WTC11 (cell line): ENCODE data around the gene SYNPO. TPM values are rescaled to one million over a fixed set of nuclear protein-coding genes. Genes with fewer than 3 reads are reported as not detected.
A peak's percentile ranks its signal among the peaks of the same experiment; 100 is the strongest.

ENCODE experiments used
- ATAC-seq: fragments of 200-7000 bp; cut with Tn5 transposase; 2 replicates; pipeline ENCODE4 v1.10.0; 2021; ENCODE audit warnings: mild to moderate bottlenecking, moderate library complexity
- Bru-seq: library from RNA; stranded (reverse); fragments of 400-500 nt; gene quantifications from one replicate; lab custom pipeline; 2021; lab: Mats Ljungman, UMichigan
- CTCF ChIA-PET: fragments of 300-600 bp; sonication (Branson Sonifier 250); formaldehyde crosslinking; loops from one replicate; lab custom pipeline; 2021; ENCODE audit warnings: antibody characterized with exemption; lab: Charles Lee
- POLR2A ChIA-PET: fragments of 350-600 bp; sonication (Branson Sonifier 250); formaldehyde crosslinking; loops from one replicate; lab custom pipeline; 2021; ENCODE audit warnings: antibody characterized with exemption; lab: Charles Lee
- DNase-seq: peaks from one replicate; pipeline ENCODE4 v3.0.0; 2021; ENCODE audit warnings: low spot score
- H3K27ac Mint-ChIP-seq: 2 replicates; pipeline ENCODE4 v1.8.0; 2021; ENCODE audit warnings: mixed read lengths
- H3K27me3 Mint-ChIP-seq: 2 replicates; pipeline ENCODE4 v1.8.0; 2021; ENCODE audit warnings: low read depth, mild to moderate bottlenecking, moderate library complexity, mixed read lengths
- H3K36me3 Mint-ChIP-seq: 2 replicates; pipeline ENCODE4 v1.8.0; 2021; ENCODE audit warnings: mixed read lengths
- H3K4me1 Mint-ChIP-seq: 2 replicates; pipeline ENCODE4 v1.8.0; 2022; ENCODE audit warnings: mixed read lengths
- H3K4me3 Mint-ChIP-seq: 2 replicates; pipeline ENCODE4 v1.8.0; 2021; ENCODE audit warnings: mild to moderate bottlenecking, moderate library complexity, mixed read lengths
- H3K9me3 Mint-ChIP-seq: 2 replicates; pipeline ENCODE4 v1.8.0; 2021; ENCODE audit warnings: mixed read lengths
- CREM ChIP-seq: sonication (generic); formaldehyde crosslinking; IDR thresholded peaks from 2 replicates; pipeline ENCODE4 v1.8.1; 2022; ENCODE audit warnings: mild to moderate bottlenecking, missing genetic modification reagents, moderate library complexity
- FOXP1 ChIP-seq: sonication (generic); formaldehyde crosslinking; IDR thresholded peaks from 2 replicates; pipeline ENCODE4 v1.8.0; 2022; ENCODE audit warnings: missing genetic modification reagents, mild to moderate bottlenecking, moderate library complexity, borderline replicate concordance
- GRHL2 ChIP-seq: fragments of 250-450 bp; sonication (Bioruptor Pico); IDR thresholded peaks from 2 replicates; pipeline ENCODE4 v1.8.0; 2022; ENCODE audit warnings: mild to moderate bottlenecking, moderate library complexity; ENCODE audit not compliant: insufficient replicate concordance, severe bottlenecking
- JAZF1 ChIP-seq: fragments of 250-450 bp; sonication (Bioruptor Pico); IDR thresholded peaks from 2 replicates; pipeline ENCODE4 v1.9.0; 2021; ENCODE audit warnings: moderate library complexity, mild to moderate bottlenecking, inconsistent platforms
- KAT7 ChIP-seq: sonication (generic); formaldehyde crosslinking; IDR thresholded peaks from 2 replicates; pipeline ENCODE4 v1.8.1; 2023; ENCODE audit warnings: missing genetic modification reagents, mild to moderate bottlenecking, borderline replicate concordance
- MXD4 ChIP-seq: fragments of 250-450 bp; sonication (Bioruptor Pico); IDR thresholded peaks from 2 replicates; pipeline ENCODE4 v1.8.0; 2021; ENCODE audit warnings: mild to moderate bottlenecking, moderate library complexity, borderline replicate concordance
- MYBL2 ChIP-seq: sonication (generic); formaldehyde crosslinking; IDR thresholded peaks from 2 replicates; pipeline ENCODE4 v1.8.1; 2023; ENCODE audit warnings: mild to moderate bottlenecking, moderate library complexity, missing genetic modification reagents
- NR3C1 ChIP-seq: sonication (generic); formaldehyde crosslinking; conservative IDR thresholded peaks from 2 replicates; pipeline ENCODE4 v1.8.1; 2023; ENCODE audit warnings: low read depth, mild to moderate bottlenecking, missing genetic modification reagents
- ZNF121 ChIP-seq: sonication (generic); formaldehyde crosslinking; IDR thresholded peaks from 2 replicates; pipeline ENCODE4 v1.8.0; 2023; ENCODE audit warnings: missing genetic modification reagents
- ZNF263 ChIP-seq: sonication (generic); formaldehyde crosslinking; IDR thresholded peaks from 2 replicates; pipeline ENCODE4 v1.8.1; 2022; ENCODE audit warnings: low read depth, mild to moderate bottlenecking, moderate library complexity, missing genetic modification reagents
- ZNF671 ChIP-seq: fragments of 250-450 bp; sonication (Bioruptor Pico); IDR thresholded peaks from 2 replicates; pipeline ENCODE4 v1.8.0; 2021; ENCODE audit warnings: mild to moderate bottlenecking
- long read RNA-seq, 3 experiments: library from RNA in 1 of 3; library from capped mRNA in 1 of 3; library from polyadenylated mRNA in 1 of 3; unstranded in 2 of 3; stranded (forward) in 1 of 3; transcript quantifications; one replicate each; pipeline ENCODE4 v2.0.0, GENCODE V29; 2021
- total RNA-seq: library from RNA; stranded (reverse); gene quantifications from 3 replicates; pipeline ENCODE4 v1.2.3, GENCODE V29; 2021
- TF ChIP-seq, protein P1 (sequence below): sonication (generic); formaldehyde crosslinking; IDR thresholded peaks from 2 replicates; pipeline ENCODE4 v1.8.1; 2022; ENCODE audit warnings: low read depth, mild to moderate bottlenecking, moderate library complexity, missing genetic modification reagents, borderline replicate concordance
- TF ChIP-seq, protein P2 (sequence below): fragments of 250-450 bp; sonication (Bioruptor Pico); conservative IDR thresholded peaks from 2 replicates; pipeline ENCODE4 v1.9.0; 2021; ENCODE audit warnings: mild to moderate bottlenecking
- TF ChIP-seq, protein P3 (sequence below): sonication (generic); formaldehyde crosslinking; IDR thresholded peaks from 2 replicates; pipeline ENCODE4 v1.8.1; 2023; ENCODE audit warnings: mild to moderate bottlenecking, moderate library complexity, missing genetic modification reagents
- TF ChIP-seq, protein P4 (sequence below): sonication (generic); formaldehyde crosslinking; IDR thresholded peaks from 2 replicates; pipeline ENCODE4 v1.8.1; 2023; ENCODE audit warnings: mild to moderate bottlenecking, missing genetic modification reagents

Gene SYNPO, protein sequence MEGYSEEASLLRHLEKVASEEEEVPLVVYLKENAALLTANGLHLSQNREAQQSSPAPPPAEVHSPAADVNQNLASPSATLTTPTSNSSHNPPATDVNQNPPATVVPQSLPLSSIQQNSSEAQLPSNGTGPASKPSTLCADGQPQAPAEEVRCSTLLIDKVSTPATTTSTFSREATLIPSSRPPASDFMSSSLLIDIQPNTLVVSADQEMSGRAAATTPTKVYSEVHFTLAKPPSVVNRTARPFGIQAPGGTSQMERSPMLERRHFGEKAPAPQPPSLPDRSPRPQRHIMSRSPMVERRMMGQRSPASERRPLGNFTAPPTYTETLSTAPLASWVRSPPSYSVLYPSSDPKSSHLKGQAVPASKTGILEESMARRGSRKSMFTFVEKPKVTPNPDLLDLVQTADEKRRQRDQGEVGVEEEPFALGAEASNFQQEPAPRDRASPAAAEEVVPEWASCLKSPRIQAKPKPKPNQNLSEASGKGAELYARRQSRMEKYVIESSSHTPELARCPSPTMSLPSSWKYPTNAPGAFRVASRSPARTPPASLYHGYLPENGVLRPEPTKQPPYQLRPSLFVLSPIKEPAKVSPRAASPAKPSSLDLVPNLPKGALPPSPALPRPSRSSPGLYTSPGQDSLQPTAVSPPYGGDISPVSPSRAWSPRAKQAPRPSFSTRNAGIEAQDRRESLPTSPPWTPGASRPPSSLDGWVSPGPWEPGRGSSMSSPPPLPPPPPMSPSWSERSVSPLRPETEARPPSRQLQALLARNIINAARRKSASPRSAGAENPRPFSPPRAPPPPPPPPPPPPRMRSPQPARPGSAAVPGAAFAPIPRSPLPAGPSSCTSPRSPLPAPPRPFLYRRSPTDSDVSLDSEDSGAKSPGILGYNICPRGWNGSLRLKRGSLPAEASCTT
- 2.1 to 2.7 TPM (median 2.6 TPM) in 3 replicates for total RNA-seq
- Bru-seq, nascent RNA = percentile 26 among the genes with signal in this experiment
- long read RNA-seq, experiment 1, partial matches to known transcripts = 1 of 4 reads
- long read RNA-seq, experiment 1, other reads (novel, unspliced or antisense) = 3 of 4 reads
- long read RNA-seq, experiment 2, partial matches to known transcripts = 0 of 6 reads
- long read RNA-seq, experiment 2, other reads (novel, unspliced or antisense) = 6 of 6 reads
- long read RNA-seq, experiment 3 = 0 reads

DNA sequence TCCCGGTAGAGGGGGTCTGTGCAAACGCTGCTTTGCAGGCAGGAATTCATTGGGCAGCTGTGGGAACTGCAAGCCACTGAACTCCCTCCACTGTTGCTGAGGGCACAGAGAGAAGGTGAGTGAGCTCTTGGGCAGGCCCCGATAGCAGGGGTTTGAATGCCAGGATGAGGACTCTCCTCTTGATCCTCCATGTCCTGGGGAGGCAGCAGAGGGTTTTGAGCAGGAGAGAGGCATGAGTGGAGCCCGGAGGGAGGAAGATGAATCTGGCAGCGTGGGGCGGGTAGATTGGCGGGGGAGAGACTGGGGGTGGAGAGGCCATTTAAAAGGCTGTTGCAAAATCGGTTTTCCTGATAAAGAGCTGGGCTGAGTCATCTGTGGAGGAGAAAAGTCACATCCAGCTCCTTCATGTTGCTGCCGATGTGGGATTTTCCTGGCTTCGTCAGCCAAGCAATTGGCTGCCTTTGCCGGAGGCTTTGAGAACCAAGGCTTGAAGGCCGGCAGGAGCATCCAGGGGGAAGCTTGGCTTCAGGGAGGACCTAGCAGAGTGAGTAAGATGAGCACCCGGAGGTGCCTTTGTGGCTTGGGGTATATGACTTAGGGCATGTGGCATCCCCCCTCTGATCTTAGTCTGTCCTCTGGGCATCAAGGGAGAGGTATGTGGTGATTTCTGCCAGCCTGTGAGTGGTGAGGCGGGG is at the start of gene SYNPO:
SYNPO (plus strand) TSS at position 350 of the 695 bp plus-strand sequence. CDS start 7,616 bp downstream, outside the sequence.
- no peak within 1 kb of the TSS for H3K4me3 Mint-ChIP-seq
- DNase-seq (no peak), ATAC-seq (peak; percentile 13)
- no peaks in the 10 kb centered on the region for H3K27me3 Mint-ChIP-seq
- peaks cover 43% of the 10 kb centered on the region for H3K4me1 Mint-ChIP-seq
- CTCF ChIA-PET = interaction anchor here (0.6 to 1.8 kb wide), 6 partner anchors 16 to 181 kb away, joined by 3 to 5 read pairs (median 4); partner anchors contain the start of gene RBM22
- TF ChIP-seq KAT7 (CRISPR knock-in tag) (no peak), JAZF1 (CRISPR knock-in tag) (no peak), GRHL2 (CRISPR knock-in tag) (no peak)
- no peaks in the 10 kb centered on the region for H3K36me3 Mint-ChIP-seq
- H3K27ac Mint-ChIP-seq = peak within 1 kb of the TSS; percentile 85
- POLR2A ChIA-PET = no interaction called here
- no peaks in the 10 kb centered on the region for H3K9me3 Mint-ChIP-seq

DNA sequence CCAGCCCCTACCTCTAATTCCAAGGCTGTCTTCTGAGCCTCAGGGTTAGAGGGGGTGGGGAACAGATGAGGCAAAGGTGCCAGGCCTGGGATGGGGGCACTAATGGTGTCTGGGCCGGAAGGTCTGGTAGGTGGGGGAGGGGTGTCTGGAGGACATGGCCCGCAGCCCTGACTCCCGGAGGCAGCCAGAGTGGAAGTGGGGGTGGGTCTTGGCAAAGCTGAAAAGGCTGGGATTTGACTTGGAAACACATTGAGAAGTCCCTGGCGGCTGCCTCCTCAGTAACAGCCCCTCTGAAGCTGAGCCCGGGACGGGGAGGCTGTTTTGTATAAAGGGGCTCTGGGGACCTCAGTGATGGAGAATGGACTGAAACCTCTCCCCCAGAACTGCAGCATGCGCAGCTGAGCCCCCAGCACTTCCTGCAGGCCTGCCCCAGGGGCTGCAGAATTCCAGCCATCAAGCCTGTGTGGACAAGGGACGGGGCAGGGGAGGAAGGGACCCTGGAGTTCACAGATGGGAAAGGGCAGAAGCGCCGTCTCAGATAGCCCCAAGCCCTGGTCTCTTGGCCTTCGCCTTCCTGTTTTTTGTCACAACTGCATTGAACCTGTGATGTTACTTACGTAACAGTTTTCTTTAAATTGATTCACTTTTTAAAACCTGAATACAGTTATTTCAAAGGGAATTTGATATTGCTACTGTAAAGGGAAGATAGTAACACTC is 49.3 kb upstream of the SYNPO start:
- ATAC-seq (peak; percentile 56), DNase-seq (peak; percentile 33)
- CTCF ChIA-PET = interaction anchor here (0.6 to 2.7 kb wide), 13 partner anchors 9 to 148 kb away, joined by 3 to 14 read pairs (median 4); partner anchors contain the start of gene RBM22
- Mint-ChIP-seq H3K4me1 (peaks cover 25% of the 10 kb centered on the region), H3K4me3 (no peak overlapping the region), H3K9me3 (no peaks in the 10 kb centered on the region), H3K27ac (no peak overlapping the region), H3K27me3 (no peaks in the 10 kb centered on the region; the same call in 1 of the 2 replicates), H3K36me3 (no peaks in the 10 kb centered on the region)
- POLR2A ChIA-PET = interaction anchor here (1.2 kb wide), 1 partner anchor 110 kb away, joined by 5 read pairs; the partner anchor contains the start of gene RBM22
- no peak for TF ChIP-seq CREM (CRISPR knock-in tag)
- no peak for TF ChIP-seq MYBL2 (CRISPR knock-in tag)
- no peak for TF ChIP-seq MXD4 (CRISPR knock-in tag)
- TF ChIP-seq, protein P1, sequence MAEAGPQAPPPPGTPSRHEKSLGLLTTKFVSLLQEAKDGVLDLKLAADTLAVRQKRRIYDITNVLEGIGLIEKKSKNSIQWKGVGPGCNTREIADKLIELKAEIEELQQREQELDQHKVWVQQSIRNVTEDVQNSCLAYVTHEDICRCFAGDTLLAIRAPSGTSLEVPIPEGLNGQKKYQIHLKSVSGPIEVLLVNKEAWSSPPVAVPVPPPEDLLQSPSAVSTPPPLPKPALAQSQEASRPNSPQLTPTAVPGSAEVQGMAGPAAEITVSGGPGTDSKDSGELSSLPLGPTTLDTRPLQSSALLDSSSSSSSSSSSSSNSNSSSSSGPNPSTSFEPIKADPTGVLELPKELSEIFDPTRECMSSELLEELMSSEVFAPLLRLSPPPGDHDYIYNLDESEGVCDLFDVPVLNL (CRISPR knock-in tag) = no peak
- TF ChIP-seq ZNF671 = no peak
- TF ChIP-seq, protein P2, sequence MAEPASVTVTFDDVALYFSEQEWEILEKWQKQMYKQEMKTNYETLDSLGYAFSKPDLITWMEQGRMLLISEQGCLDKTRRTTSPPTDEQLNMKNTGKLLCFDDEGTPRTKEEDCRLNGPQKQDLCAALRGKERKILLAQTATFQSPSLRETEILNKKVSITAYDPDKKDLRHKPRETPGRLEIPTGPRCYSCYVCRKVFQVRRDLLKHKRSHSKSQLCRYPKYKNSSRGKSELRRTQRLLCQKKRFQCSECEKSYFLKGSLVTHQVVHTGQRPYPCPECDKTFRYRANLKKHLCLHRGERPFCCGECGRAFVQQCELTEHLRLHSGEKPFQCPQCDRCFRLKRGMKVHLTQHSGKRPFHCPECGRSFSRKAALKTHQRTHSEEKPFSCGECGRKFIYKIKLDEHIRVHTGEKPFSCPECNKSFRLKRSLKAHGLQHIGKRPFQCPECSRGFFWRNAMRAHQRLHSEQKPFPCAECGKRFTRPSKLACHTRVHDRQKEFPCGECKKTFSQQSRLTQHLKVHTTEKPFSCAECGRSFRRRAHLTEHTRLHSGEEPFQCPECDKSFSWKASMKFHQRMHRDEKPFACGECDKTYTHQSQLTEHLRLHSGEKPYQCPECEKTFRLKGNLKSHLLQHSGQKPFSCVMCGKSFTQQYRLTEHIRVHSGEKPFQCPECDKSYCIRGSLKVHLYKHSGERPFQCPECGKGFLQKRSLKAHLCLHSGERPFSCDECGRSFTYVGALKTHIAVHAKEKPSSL (CRISPR knock-in tag) = no peak
- TF ChIP-seq, protein P3, sequence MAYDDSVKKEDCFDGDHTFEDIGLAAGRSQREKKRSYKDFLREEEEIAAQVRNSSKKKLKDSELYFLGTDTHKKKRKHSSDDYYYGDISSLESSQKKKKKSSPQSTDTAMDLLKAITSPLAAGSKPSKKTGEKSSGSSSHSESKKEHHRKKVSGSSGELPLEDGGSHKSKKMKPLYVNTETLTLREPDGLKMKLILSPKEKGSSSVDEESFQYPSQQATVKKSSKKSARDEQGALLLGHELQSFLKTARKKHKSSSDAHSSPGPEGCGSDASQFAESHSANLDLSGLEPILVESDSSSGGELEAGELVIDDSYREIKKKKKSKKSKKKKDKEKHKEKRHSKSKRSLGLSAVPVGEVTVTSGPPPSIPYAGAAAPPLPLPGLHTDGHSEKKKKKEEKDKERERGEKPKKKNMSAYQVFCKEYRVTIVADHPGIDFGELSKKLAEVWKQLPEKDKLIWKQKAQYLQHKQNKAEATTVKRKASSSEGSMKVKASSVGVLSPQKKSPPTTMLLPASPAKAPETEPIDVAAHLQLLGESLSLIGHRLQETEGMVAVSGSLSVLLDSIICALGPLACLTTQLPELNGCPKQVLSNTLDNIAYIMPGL = no peak
- no peak for TF ChIP-seq FOXP1 (CRISPR knock-in tag)
- no peak for TF ChIP-seq ZNF121 (CRISPR knock-in tag)
- no peak for TF ChIP-seq NR3C1 (CRISPR knock-in tag)
- TF ChIP-seq ZNF263 (CRISPR knock-in tag) = no peak
- TF ChIP-seq KAT7 (CRISPR knock-in tag) = no peak
- TF ChIP-seq, protein P4, sequence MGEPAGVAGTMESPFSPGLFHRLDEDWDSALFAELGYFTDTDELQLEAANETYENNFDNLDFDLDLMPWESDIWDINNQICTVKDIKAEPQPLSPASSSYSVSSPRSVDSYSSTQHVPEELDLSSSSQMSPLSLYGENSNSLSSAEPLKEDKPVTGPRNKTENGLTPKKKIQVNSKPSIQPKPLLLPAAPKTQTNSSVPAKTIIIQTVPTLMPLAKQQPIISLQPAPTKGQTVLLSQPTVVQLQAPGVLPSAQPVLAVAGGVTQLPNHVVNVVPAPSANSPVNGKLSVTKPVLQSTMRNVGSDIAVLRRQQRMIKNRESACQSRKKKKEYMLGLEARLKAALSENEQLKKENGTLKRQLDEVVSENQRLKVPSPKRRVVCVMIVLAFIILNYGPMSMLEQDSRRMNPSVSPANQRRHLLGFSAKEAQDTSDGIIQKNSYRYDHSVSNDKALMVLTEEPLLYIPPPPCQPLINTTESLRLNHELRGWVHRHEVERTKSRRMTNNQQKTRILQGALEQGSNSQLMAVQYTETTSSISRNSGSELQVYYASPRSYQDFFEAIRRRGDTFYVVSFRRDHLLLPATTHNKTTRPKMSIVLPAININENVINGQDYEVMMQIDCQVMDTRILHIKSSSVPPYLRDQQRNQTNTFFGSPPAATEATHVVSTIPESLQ (CRISPR knock-in tag) = no peak
